ENCODE data around the gene TCP10L.

TCP10L gene

GRCh38 chr21:32525282-32525681 is 60.0 kb downstream of the TCP10L start:
- in situ Hi-C loops (cut with MboI; ENCODE audit: low sequenced_read_pairs), result no loop called here

DNA sequence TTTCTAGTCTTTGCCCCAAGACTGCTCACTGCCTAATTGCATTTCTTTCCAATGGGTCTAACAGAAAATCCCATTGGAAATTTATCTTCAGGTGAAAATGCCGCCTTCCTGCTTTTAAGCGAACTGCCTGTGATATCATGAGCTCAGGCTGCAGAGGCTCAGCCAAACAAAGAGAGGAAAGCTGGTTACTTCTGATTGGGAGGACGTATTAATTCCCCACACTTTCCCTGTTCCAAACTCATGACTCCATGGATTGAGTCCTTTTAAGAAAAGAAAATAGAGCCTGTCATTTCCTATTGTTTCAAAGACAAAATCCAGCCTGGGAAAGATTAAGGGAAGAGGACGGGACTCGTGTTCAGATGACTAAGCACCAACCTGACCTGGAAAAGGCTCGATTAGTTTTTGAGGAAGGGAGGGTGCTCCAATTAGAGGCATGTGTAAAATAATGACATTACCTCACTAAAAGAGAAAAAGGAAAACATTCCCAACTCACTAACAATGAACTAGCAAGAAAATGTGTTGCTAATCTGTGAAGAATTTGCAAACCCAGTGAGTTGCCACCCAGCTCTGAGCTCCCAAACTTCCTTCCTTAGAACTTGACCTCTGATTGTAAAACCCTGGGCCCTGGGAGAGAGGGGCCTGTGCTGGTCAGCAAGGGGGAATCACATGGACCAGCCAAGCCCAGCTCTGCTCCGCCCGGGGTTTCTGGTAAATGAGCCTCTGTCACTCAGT is 61.2 kb downstream of the TCP10L start:
- in situ Hi-C loops (cut with MboI; ENCODE audit: low sequenced_read_pairs), result no loop called here
